ENCODE results near the gene AFAP1. TPM values are rescaled to one million over a fixed set of nuclear protein-coding genes. Genes with fewer than 3 reads are reported as not detected.

The AFAP1 gene
- polyA plus RNA-seq, 1 experiment, result 61.7 TPM

GRCh38 chr4:7968262-7968896 lies 28.7 kb upstream of the AFAP1 start:
- TF ChIP-seq CTCF (IDR thresholded peaks at IDR 0.05; ENCODE audit: low read depth, low read length), result no peak
- POLR2A ChIA-PET, result interaction anchor here (1.6 kb wide), 1 partner anchor 29 kb away, joined by 7 read pairs; the partner anchor contains the start of gene AFAP1
- CTCF ChIA-PET, result interaction anchor here (0.6 kb wide), 1 partner anchor 56 kb away, joined by 3 read pairs; no protein-coding TSS in a partner anchor
- H3K4me3 ChIP-seq (ENCODE audit: low read depth, low read length), result no peak overlapping the region
- no peak for DNase-seq (ENCODE audit: low read depth, low spot score)
- peaks cover 4% of the 10 kb centered on the region; the same call in 1 of the 2 replicates for H3K9me3 ChIP-seq (ENCODE audit: control insufficient read depth, insufficient read depth, low read length)
- H3K27me3 ChIP-seq (ENCODE audit: control insufficient read depth, insufficient read depth, low read length), result no peaks in the 10 kb centered on the region
- no peak overlapping the region for H3K27ac ChIP-seq (ENCODE audit: low read depth, low read length)

- no peak for TF ChIP-seq CTCF (IDR thresholded peaks at IDR 0.05; ENCODE audit: low read depth, low read length)
- Histone ChIP-seq H3K27ac (ENCODE audit: low read depth, low read length) (no peak overlapping the region), H3K27me3 (ENCODE audit: control insufficient read depth, insufficient read depth, low read length) (peaks cover 2% of the 10 kb centered on the region), H3K4me3 (ENCODE audit: low read depth, low read length) (no peak overlapping the region), H3K9me3 (ENCODE audit: control insufficient read depth, insufficient read depth, low read length) (peaks cover 4% of the 10 kb centered on the region; the same call in 1 of the 2 replicates)
- no peak for DNase-seq (ENCODE audit: low read depth, low spot score)
- POLR2A ChIA-PET, result interaction anchor here (0.6 to 1.6 kb wide), 2 partner anchors 28 to 125 kb away, joined by 3 to 7 read pairs; partner anchors contain the start of gene AFAP1
- CTCF ChIA-PET, result no interaction called here
These were observed 28.0 kb upstream of the AFAP1 start for GRCh38 chr4:7967501-7968261.

- Histone ChIP-seq H3K9me3 (ENCODE audit: control insufficient read depth, insufficient read depth, low read length) (peaks cover 4% of the 10 kb centered on the region; the same call in 1 of the 2 replicates), H3K27me3 (ENCODE audit: control insufficient read depth, insufficient read depth, low read length) (peaks cover 2% of the 10 kb centered on the region), H3K27ac (ENCODE audit: low read depth, low read length) (no peak overlapping the region), H3K4me3 (ENCODE audit: low read depth, low read length) (no peak overlapping the region)
- no peak for TF ChIP-seq CTCF (IDR thresholded peaks at IDR 0.05; ENCODE audit: low read depth, low read length)
- ChIA-PET CTCF (no interaction called here), POLR2A (interaction anchor here (1.6 kb wide), 1 partner anchor 27 kb away, joined by 7 read pairs; the partner anchor contains the start of gene AFAP1)
- no peak for DNase-seq (ENCODE audit: low read depth, low spot score)
These were observed 27.4 kb upstream of the AFAP1 start for GRCh38 chr4:7967063-7967440.

- Histone ChIP-seq H3K9me3 (ENCODE audit: control insufficient read depth, insufficient read depth, low read length) (peaks cover 4% of the 10 kb centered on the region; the same call in 1 of the 2 replicates), H3K4me3 (ENCODE audit: low read depth, low read length) (no peak overlapping the region), H3K27ac (ENCODE audit: low read depth, low read length) (no peak overlapping the region), H3K27me3 (ENCODE audit: control insufficient read depth, insufficient read depth, low read length) (peaks cover 2% of the 10 kb centered on the region)
- no peak for TF ChIP-seq CTCF (IDR thresholded peaks at IDR 0.05; ENCODE audit: low read depth, low read length)
- POLR2A ChIA-PET, result interaction anchor here (1.6 kb wide), 1 partner anchor 27 kb away, joined by 7 read pairs; the partner anchor contains the start of gene AFAP1
- CTCF ChIA-PET, result interaction anchor here (1.0 kb wide), 1 partner anchor 164 kb away, joined by 4 read pairs; no protein-coding TSS in a partner anchor
- no peak for DNase-seq (ENCODE audit: low read depth, low spot score)
These were observed 26.8 kb upstream of the AFAP1 start for GRCh38 chr4:7966281-7967062.

Measured in AG04450 (cell line).